CD8-positive, alpha-beta memory T cell (primary cell): ENCODE data around the gene FBN1. TPM values are rescaled to one million over a fixed set of nuclear protein-coding genes. Genes with fewer than 3 reads are reported as not detected.

Experiments
- CTCF ChIA-PET: fragments of 350-600 bp; sonication (Branson Sonifier 250); formaldehyde crosslinking; loops from one replicate; lab custom pipeline; 2021; ENCODE audit warnings: antibody characterized with exemption; lab: Charles Lee
- POLR2A ChIA-PET: fragments of 350-600 bp; sonication (Branson Sonifier 250); formaldehyde crosslinking; loops from one replicate; lab custom pipeline; 2021; ENCODE audit warnings: antibody characterized with exemption; lab: Charles Lee
- DNase-seq, 5 donors: peaks; one replicate each; pipeline versions ENCODE4 v3.0.0 to v3.0.0-alpha.2; 2020 to 2022; ENCODE audit warnings: mixed read lengths in 1 of 5
- H3K27ac ChIP-seq: one replicate; pipeline ENCODE4 v1.7.0; 2013; ENCODE audit warnings: low read depth, mild to moderate bottlenecking, low read length, moderate library complexity
- H3K27me3 ChIP-seq: 2 replicates; pipeline ENCODE4 v1.7.0; 2013; ENCODE audit warnings: low read length, mild to moderate bottlenecking; ENCODE audit not compliant: insufficient read depth, poor library complexity, severe bottlenecking
- H3K36me3 ChIP-seq: 2 replicates; pipeline ENCODE4 v1.7.0; 2013; ENCODE audit warnings: mild to moderate bottlenecking, low read length, moderate library complexity; ENCODE audit not compliant: insufficient read depth
- H3K4me1 ChIP-seq: 2 replicates; pipeline ENCODE4 v1.7.0; 2013; ENCODE audit warnings: mild to moderate bottlenecking, low read length, moderate library complexity; ENCODE audit not compliant: insufficient read depth
- H3K4me3 ChIP-seq: 2 replicates; pipeline ENCODE4 v1.7.0; 2013; ENCODE audit warnings: mild to moderate bottlenecking, low read length
- H3K9me3 ChIP-seq: 2 replicates; pipeline ENCODE4 v1.7.0; 2013; ENCODE audit warnings: mild to moderate bottlenecking, low read length
- H3K27ac Mint-ChIP-seq, 8 donors: one replicate each; pipeline ENCODE4 v1.8.0; 2020 to 2021; ENCODE audit warnings: mixed read lengths in 8 of 8, mild to moderate bottlenecking in 6 of 8, inconsistent platforms in 3 of 8, moderate library complexity in 3 of 8
- H3K27me3 Mint-ChIP-seq, 2 donors: one replicate each; pipeline ENCODE4 v1.8.0; 2020 to 2021; ENCODE audit warnings: mixed read lengths in 2 of 2, mild to moderate bottlenecking in 1 of 2, moderate library complexity in 1 of 2
- H3K36me3 Mint-ChIP-seq, 3 donors: one replicate each; pipeline ENCODE4 v1.8.0; 2020 to 2021; ENCODE audit warnings: mixed read lengths in 3 of 3, inconsistent platforms in 1 of 3, mild to moderate bottlenecking in 1 of 3
- H3K4me1 Mint-ChIP-seq, 3 donors: one replicate each; pipeline ENCODE4 v1.8.0; 2020 to 2021; ENCODE audit warnings: mixed read lengths in 3 of 3, inconsistent platforms in 1 of 3, mild to moderate bottlenecking in 1 of 3
- H3K4me3 Mint-ChIP-seq, 7 donors: one replicate each; pipeline ENCODE4 v1.8.0; 2020 to 2021; ENCODE audit warnings: mixed read lengths in 7 of 7, mild to moderate bottlenecking in 6 of 7, moderate library complexity in 4 of 7, inconsistent platforms in 2 of 7
- H3K9me3 Mint-ChIP-seq, 5 donors: one replicate each; pipeline ENCODE4 v1.8.0; 2020 to 2022; ENCODE audit warnings: mixed read lengths in 5 of 5, mild to moderate bottlenecking in 3 of 5, moderate library complexity in 2 of 5, inconsistent platforms in 1 of 5
- polyA plus RNA-seq: library from polyadenylated mRNA; unstranded; fragments of 300-500 nt; fragmentation: Illumina TruSeq; gene quantifications from one replicate; pipeline ENCODE4 v1.2.3, GENCODE V29; 2021
- total RNA-seq, 2 experiments: library from RNA; stranded (reverse); gene quantifications; one replicate each; pipeline ENCODE4 v1.2.3, GENCODE V29; 2021

Gene FBN1
- total and polyA plus RNA-seq, 3 experiments from 2014 or later, result 0.13 to 0.46 (median 0.21) TPM

- no peak for DNase-seq
- no peaks in the 10 kb centered on the region for H3K4me1 Mint-ChIP-seq
- Histone ChIP-seq H3K36me3 (no peaks in the 10 kb centered on the region), H3K4me1 (no peaks in the 10 kb centered on the region), H3K27ac (no peak overlapping the region), H3K27me3 (no peaks in the 10 kb centered on the region), H3K4me3 (no peak overlapping the region), H3K9me3 (no peaks in the 10 kb centered on the region)
- H3K36me3 Mint-ChIP-seq, result no peaks in the 10 kb centered on the region
- H3K27me3 Mint-ChIP-seq, result peaks cover 0 to 4% of the 10 kb centered on the region in 2 donors
- CTCF ChIA-PET, result interaction anchor here (1.5 kb wide), 1 partner anchor 21 kb away, joined by 4 read pairs; no protein-coding TSS in a partner anchor
- POLR2A ChIA-PET, result no interaction called here
- no peaks in the 10 kb centered on the region for H3K9me3 Mint-ChIP-seq
- no peak overlapping the region for H3K4me3 Mint-ChIP-seq
- no peak overlapping the region for H3K27ac Mint-ChIP-seq
Observed at GRCh38 chr15:48501208-48501607, 144.3 kb downstream of the FBN1 start.

DNA sequence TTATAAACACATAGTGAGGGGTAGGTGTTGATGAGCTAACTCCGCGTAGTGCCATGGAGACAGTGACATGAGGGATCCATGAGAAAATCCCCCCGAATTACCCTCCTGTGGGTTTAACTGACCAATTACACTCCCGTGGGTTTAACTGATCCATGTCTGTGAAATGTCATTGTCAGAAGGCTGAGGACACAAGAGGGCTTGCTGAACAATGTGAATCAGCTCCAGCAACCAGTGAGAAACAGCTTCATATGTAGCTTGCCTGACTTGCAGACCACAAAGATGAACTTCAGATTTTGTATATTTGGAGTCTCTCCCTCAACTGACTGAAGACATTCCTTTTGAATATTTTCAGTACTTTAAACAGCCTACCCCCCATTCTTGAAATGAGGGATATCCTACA is 144.9 kb downstream of the FBN1 start:
- no peaks in the 10 kb centered on the region for H3K4me1 Mint-ChIP-seq
- POLR2A ChIA-PET, result no interaction called here
- Histone ChIP-seq H3K9me3 (no peaks in the 10 kb centered on the region), H3K4me3 (no peak overlapping the region), H3K27ac (no peak overlapping the region), H3K4me1 (no peaks in the 10 kb centered on the region), H3K36me3 (no peaks in the 10 kb centered on the region), H3K27me3 (no peaks in the 10 kb centered on the region)
- H3K27ac Mint-ChIP-seq, result no peak overlapping the region
- H3K27me3 Mint-ChIP-seq, result peaks cover 0 to 4% of the 10 kb centered on the region in 2 donors
- CTCF ChIA-PET, result interaction anchor here (1.5 kb wide), 1 partner anchor 21 kb away, joined by 4 read pairs; no protein-coding TSS in a partner anchor
- no peak for DNase-seq
- H3K36me3 Mint-ChIP-seq, result no peaks in the 10 kb centered on the region
- H3K9me3 Mint-ChIP-seq, result no peaks in the 10 kb centered on the region
- no peak overlapping the region for H3K4me3 Mint-ChIP-seq

- no peak overlapping the region for H3K4me3 Mint-ChIP-seq
- H3K4me1 Mint-ChIP-seq, result no peaks in the 10 kb centered on the region
- no peak for DNase-seq
- ChIA-PET CTCF (interaction anchor here (1.5 kb wide), 1 partner anchor 20 kb away, joined by 4 read pairs; no protein-coding TSS in a partner anchor), POLR2A (no interaction called here)
- H3K36me3 Mint-ChIP-seq, result no peaks in the 10 kb centered on the region
- Histone ChIP-seq H3K27me3 (no peaks in the 10 kb centered on the region), H3K27ac (no peak overlapping the region), H3K9me3 (no peaks in the 10 kb centered on the region), H3K4me1 (no peaks in the 10 kb centered on the region), H3K4me3 (no peak overlapping the region), H3K36me3 (no peaks in the 10 kb centered on the region)
- peaks cover 0 to 4% of the 10 kb centered on the region in 2 donors for H3K27me3 Mint-ChIP-seq
- H3K9me3 Mint-ChIP-seq, result no peaks in the 10 kb centered on the region
- H3K27ac Mint-ChIP-seq, result no peak overlapping the region
Observed at GRCh38 chr15:48499978-48500377, 145.5 kb downstream of the FBN1 start.

DNA sequence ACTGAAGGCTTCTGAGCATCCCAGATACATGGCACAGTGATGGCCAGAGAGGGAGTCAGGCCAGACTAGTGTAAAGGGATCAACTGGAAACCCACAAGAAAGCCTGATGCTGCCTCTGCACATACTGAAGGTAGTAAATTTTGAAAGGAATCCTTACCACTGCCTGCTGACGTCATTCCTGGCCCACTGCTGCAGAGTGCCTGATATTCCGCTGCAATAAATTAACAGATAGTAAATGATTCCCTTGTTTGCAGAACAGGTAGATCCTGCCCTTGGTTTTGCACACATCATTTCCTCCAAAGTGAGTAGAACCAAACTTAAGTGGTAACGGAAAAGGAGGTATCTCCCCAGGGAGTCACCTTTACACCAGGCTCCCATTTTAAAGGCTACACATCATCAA is 146.7 kb downstream of the FBN1 start:
- ChIA-PET POLR2A (no interaction called here), CTCF (no interaction called here)
- Mint-ChIP-seq H3K9me3 (no peaks in the 10 kb centered on the region), H3K4me3 (no peak overlapping the region), H3K27ac (no peak overlapping the region), H3K4me1 (no peaks in the 10 kb centered on the region), H3K36me3 (no peaks in the 10 kb centered on the region), H3K27me3 (peaks cover 0 to 4% of the 10 kb centered on the region in 2 donors)
- no peaks in the 10 kb centered on the region for H3K27me3 ChIP-seq
- DNase-seq, result no peak
- H3K9me3 ChIP-seq, result no peaks in the 10 kb centered on the region
- H3K4me1 ChIP-seq, result no peaks in the 10 kb centered on the region
- H3K4me3 ChIP-seq, result no peak overlapping the region
- no peaks in the 10 kb centered on the region for H3K36me3 ChIP-seq
- H3K27ac ChIP-seq, result no peak overlapping the region

GRCh38 chr15:48494631-48495030 is 150.9 kb downstream of the FBN1 start:
- POLR2A ChIA-PET, result no interaction called here
- no peak overlapping the region for H3K27ac Mint-ChIP-seq
- no peaks in the 10 kb centered on the region for H3K27me3 Mint-ChIP-seq
- H3K9me3 Mint-ChIP-seq, result no peaks in the 10 kb centered on the region
- no peak for DNase-seq
- no peaks in the 10 kb centered on the region for H3K9me3 ChIP-seq
- no peak overlapping the region for H3K27ac ChIP-seq
- no peaks in the 10 kb centered on the region for H3K36me3 Mint-ChIP-seq
- no peaks in the 10 kb centered on the region for H3K36me3 ChIP-seq
- H3K4me1 Mint-ChIP-seq, result no peaks in the 10 kb centered on the region
- H3K27me3 ChIP-seq, result no peaks in the 10 kb centered on the region
- H3K4me1 ChIP-seq, result no peaks in the 10 kb centered on the region
- no peak overlapping the region for H3K4me3 Mint-ChIP-seq
- CTCF ChIA-PET, result no interaction called here
- no peak overlapping the region for H3K4me3 ChIP-seq

DNA sequence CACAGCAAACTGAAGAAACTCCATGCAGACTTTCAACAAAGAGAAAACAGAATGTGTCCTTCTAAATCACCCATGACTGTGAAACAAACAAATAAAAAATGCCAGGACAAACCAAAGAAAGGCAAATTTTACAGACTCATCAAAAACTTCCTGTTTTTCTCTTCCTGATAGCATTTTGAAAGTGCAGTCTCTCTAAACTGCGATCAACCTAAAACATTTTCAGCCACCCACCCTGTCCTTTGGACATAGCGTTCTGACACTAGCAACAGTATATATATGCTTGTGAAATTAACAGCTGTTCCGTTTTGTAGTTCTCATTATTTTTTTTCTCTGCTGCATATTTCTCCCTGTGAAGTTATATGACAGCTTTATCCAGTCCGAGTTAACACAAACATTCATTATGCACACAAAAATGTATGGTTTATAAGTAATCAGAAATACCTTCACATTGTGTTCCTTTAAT is 151.7 kb downstream of the FBN1 start:
- H3K27me3 Mint-ChIP-seq, result no peaks in the 10 kb centered on the region
- Histone ChIP-seq H3K27me3 (no peaks in the 10 kb centered on the region), H3K4me3 (no peak overlapping the region), H3K4me1 (no peaks in the 10 kb centered on the region), H3K9me3 (no peaks in the 10 kb centered on the region), H3K27ac (no peak overlapping the region), H3K36me3 (no peaks in the 10 kb centered on the region)
- no peak overlapping the region for H3K4me3 Mint-ChIP-seq
- no peak overlapping the region for H3K27ac Mint-ChIP-seq
- DNase-seq, result no peak
- H3K9me3 Mint-ChIP-seq, result no peaks in the 10 kb centered on the region
- ChIA-PET POLR2A (no interaction called here), CTCF (no interaction called here)
- H3K36me3 Mint-ChIP-seq, result no peaks in the 10 kb centered on the region
- no peaks in the 10 kb centered on the region for H3K4me1 Mint-ChIP-seq

DNA sequence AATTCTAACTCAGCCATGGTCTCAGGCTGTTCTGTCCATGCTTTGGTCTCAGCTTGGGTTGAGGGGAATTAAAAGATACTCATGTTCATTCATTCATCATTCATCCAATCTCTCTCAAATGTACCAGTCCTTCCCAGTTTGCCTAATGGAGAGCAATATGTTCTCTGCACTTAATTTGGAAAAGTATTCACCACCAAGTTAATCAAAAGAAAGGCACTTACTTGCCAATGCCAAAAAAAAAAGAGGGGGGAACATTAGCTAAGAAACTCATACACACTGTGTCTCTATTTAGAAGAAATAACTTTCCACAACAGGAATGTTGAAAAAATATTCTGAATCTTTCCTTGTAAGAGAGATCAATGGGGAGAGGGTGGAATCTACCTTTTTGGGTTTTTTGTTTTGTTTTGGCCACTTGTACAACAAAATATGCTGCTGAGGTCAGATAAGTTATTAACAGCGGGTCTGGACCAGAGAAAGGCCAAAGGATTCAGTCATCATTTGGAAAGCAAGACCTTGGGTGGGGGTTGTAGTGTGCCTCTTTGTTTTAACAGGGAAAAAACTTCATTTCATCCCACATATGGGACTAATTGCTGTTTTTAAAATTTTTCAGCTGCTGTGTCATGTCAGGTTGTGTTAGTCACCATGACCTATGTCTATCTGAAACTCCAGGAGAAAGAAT is 152.3 kb downstream of the FBN1 start:
- no peak for DNase-seq
- POLR2A ChIA-PET, result no interaction called here
- no peaks in the 10 kb centered on the region for H3K4me1 ChIP-seq

GRCh38 chr15:48486228-48486627 is 159.3 kb downstream of the FBN1 start:
- Mint-ChIP-seq H3K4me3 (no peak overlapping the region), H3K9me3 (no peaks in the 10 kb centered on the region), H3K27ac (no peak overlapping the region), H3K36me3 (no peaks in the 10 kb centered on the region), H3K4me1 (no peaks in the 10 kb centered on the region), H3K27me3 (peaks cover 0 to 1% of the 10 kb centered on the region in 2 donors)
- Histone ChIP-seq H3K4me1 (no peaks in the 10 kb centered on the region), H3K36me3 (no peaks in the 10 kb centered on the region), H3K9me3 (no peaks in the 10 kb centered on the region), H3K27ac (no peak overlapping the region), H3K27me3 (no peaks in the 10 kb centered on the region), H3K4me3 (no peak overlapping the region)
- CTCF ChIA-PET, result no interaction called here
- no peak for DNase-seq
- POLR2A ChIA-PET, result no interaction called here

More for the DNA sequence above, 152.3 kb downstream of the FBN1 start:
- Histone ChIP-seq H3K27ac (no peak overlapping the region), H3K4me3 (no peak overlapping the region), H3K9me3 (no peaks in the 10 kb centered on the region), H3K27me3 (no peaks in the 10 kb centered on the region), H3K36me3 (no peaks in the 10 kb centered on the region)
- Mint-ChIP-seq H3K27me3 (no peaks in the 10 kb centered on the region), H3K4me1 (no peaks in the 10 kb centered on the region), H3K4me3 (no peak overlapping the region), H3K36me3 (no peaks in the 10 kb centered on the region), H3K27ac (no peak overlapping the region), H3K9me3 (no peaks in the 10 kb centered on the region)
- CTCF ChIA-PET, result no interaction called here
